DOHH2 (cell line): Measurements from ENCODE around the gene SLC7A6OS.

Experiments used
- H3F3A ChIP-seq: fragments of 200-600 bp; sonication (generic), shearing (Covaris generic); 2 replicates; pipeline ENCODE4 v1.6.0; 2016; ENCODE audit warnings: antibody characterized with exemption, mild to moderate bottlenecking; ENCODE audit not compliant: control insufficient read depth, insufficient read depth
- H3K27ac ChIP-seq: fragments of 200-600 bp; sonication (generic); 2 replicates; pipeline ENCODE4 v1.5.1; 2014; ENCODE audit warnings: low read depth, mild to moderate bottlenecking, low read length, moderate library complexity
- H3K27me3 ChIP-seq: fragments of 200-600 bp; sonication (generic); 2 replicates; pipeline ENCODE4 v1.6.1; 2014; ENCODE audit warnings: mild to moderate bottlenecking, low read length, mixed read lengths; ENCODE audit not compliant: control insufficient read depth
- H3K36me3 ChIP-seq: fragments of 200-600 bp; sonication (generic); 2 replicates; pipeline ENCODE4 v1.6.1; 2014; ENCODE audit warnings: mild to moderate bottlenecking, low read length, moderate library complexity, mixed read lengths; ENCODE audit not compliant: control insufficient read depth
- H3K4me1 ChIP-seq: fragments of 200-600 bp; sonication (generic); 2 replicates; pipeline ENCODE4 v1.6.1; 2014; ENCODE audit warnings: mild to moderate bottlenecking, low read length, mixed read lengths; ENCODE audit not compliant: control insufficient read depth
- H3K4me2 ChIP-seq: fragments of 200-600 bp; sonication (generic); 2 replicates; pipeline ENCODE4 v1.6.0; 2014; ENCODE audit warnings: mild to moderate bottlenecking, low read length, moderate library complexity
- H3K4me3 ChIP-seq: fragments of 200-600 bp; sonication (generic); 2 replicates; pipeline ENCODE4 v1.5.1; 2014; ENCODE audit warnings: mild to moderate bottlenecking, low read length, mixed read lengths
- H3K79me2 ChIP-seq: fragments of 200-600 bp; sonication (generic); 2 replicates; pipeline ENCODE4 v1.6.1; 2014; ENCODE audit warnings: mild to moderate bottlenecking, low read length, mixed read lengths; ENCODE audit not compliant: control insufficient read depth
- H3K9me2 ChIP-seq: fragments of 200-600 bp; sonication (generic); replicated peaks from 2 replicates; pipeline ENCODE4 v1.6.1; 2014; ENCODE audit warnings: mild to moderate bottlenecking, low read length, mixed read lengths; ENCODE audit not compliant: control insufficient read depth
- H3K9me3 ChIP-seq: fragments of 200-600 bp; sonication (generic); 2 replicates; pipeline ENCODE4 v1.6.1; 2014; ENCODE audit warnings: antibody characterized with exemption, low read length, mixed read lengths; ENCODE audit not compliant: control insufficient read depth, insufficient read depth
- H4K20me1 ChIP-seq: fragments of 200-600 bp; sonication (generic); 2 replicates; pipeline ENCODE4 v1.6.0; 2014; ENCODE audit warnings: low read depth, mild to moderate bottlenecking, antibody characterized with exemption, low read length, moderate library complexity; ENCODE audit not compliant: control insufficient read depth, insufficient read depth
- CTCF ChIP-seq: fragments of 200-600 bp; sonication (generic); IDR thresholded peaks from one replicate; pipeline ENCODE4 v1.5.1; 2014; ENCODE audit warnings: antibody characterized with exemption, mild to moderate bottlenecking, low read depth, low read length; ENCODE audit not compliant: poor library complexity, severe bottlenecking
- EZH2phosphoT487 ChIP-seq: fragments of 200-600 bp; sonication (generic); IDR thresholded peaks from 2 replicates; pipeline ENCODE4 v1.6.1; 2017; ENCODE audit warnings: borderline replicate concordance, mild to moderate bottlenecking, antibody characterized with exemption, low read length, moderate library complexity, mixed read lengths

SLC7A6OS gene

DNA sequence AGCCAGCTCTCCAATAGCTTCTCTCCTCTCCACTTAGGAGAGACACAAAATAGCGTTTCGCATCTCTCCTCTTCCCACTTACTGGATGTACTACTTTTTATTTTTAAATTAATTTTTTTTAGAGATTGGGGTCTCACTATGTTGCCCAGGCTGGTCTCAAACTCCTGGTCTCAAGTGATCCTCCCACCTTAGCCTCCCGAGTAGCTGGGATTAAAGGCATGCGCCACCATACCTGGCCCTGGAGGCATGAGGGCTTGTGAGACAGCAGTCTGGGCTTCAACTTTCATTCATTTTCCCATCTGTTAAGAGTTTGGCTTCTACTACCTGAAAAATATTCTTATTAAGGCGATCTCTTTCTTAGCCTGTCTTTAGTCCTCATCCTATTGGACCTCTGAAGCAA, 18.3 kb downstream of the SLC7A6OS start:
- H4K20me1 ChIP-seq, result no peaks in the 10 kb centered on the region
- H3K27ac ChIP-seq, result no peak overlapping the region
- H3K9me2 ChIP-seq, result no peaks in the 10 kb centered on the region
- no peak overlapping the region for H3K4me3 ChIP-seq
- H3K27me3 ChIP-seq, result no peaks in the 10 kb centered on the region
- TF ChIP-seq EZH2phosphoT487 (no peak), CTCF (no peak)
- peaks cover 23% of the 10 kb centered on the region for H3K4me1 ChIP-seq
- H3K4me2 ChIP-seq, result no peak overlapping the region
- H3K36me3 ChIP-seq, result peaks cover 86% of the 10 kb centered on the region
- H3F3A ChIP-seq, result no peaks in the 10 kb centered on the region
- H3K79me2 ChIP-seq, result peaks cover 10% of the 10 kb centered on the region
- H3K9me3 ChIP-seq, result no peaks in the 10 kb centered on the region

DNA sequence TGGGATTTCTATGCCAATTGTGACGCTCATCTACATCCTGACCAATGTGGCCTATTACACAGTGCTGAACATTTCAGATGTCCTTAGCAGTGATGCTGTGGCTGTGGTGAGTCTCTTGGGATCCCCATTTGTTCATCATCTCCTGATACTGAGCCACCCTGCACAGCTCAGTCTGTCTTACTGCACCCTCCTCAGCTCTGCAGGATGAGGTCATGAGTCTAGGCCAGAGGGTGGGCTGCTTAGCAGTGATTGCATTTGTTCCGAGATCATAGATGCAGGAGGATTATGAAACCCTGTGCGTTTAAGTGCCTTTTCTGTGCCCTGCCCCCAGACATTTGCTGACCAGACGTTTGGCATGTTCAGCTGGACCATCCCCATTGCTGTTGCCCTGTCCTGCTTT, 19.5 kb downstream of the SLC7A6OS start:
- Histone ChIP-seq H3K79me2 (peaks cover 22% of the 10 kb centered on the region), H3K27ac (no peak overlapping the region), H3F3A (no peaks in the 10 kb centered on the region), H3K4me3 (no peak overlapping the region), H3K4me2 (no peak overlapping the region), H3K4me1 (peaks cover 31% of the 10 kb centered on the region), H3K36me3 (peaks cover 86% of the 10 kb centered on the region), H3K27me3 (no peaks in the 10 kb centered on the region), H3K9me3 (no peaks in the 10 kb centered on the region), H3K9me2 (no peaks in the 10 kb centered on the region), H4K20me1 (no peaks in the 10 kb centered on the region)
- TF ChIP-seq CTCF (no peak), EZH2phosphoT487 (no peak)

- peaks cover 30% of the 10 kb centered on the region for H3K79me2 ChIP-seq
- no peak for TF ChIP-seq CTCF
- TF ChIP-seq EZH2phosphoT487, result no peak
- no peak overlapping the region for H3K27ac ChIP-seq
- no peaks in the 10 kb centered on the region for H3K9me2 ChIP-seq
- no peaks in the 10 kb centered on the region for H3K9me3 ChIP-seq
- peaks cover 38% of the 10 kb centered on the region for H3K4me1 ChIP-seq
- H3F3A ChIP-seq, result peaks cover under 1% of the 10 kb centered on the region
- no peak overlapping the region for H3K4me3 ChIP-seq
- no peak overlapping the region for H3K4me2 ChIP-seq
- H4K20me1 ChIP-seq, result no peaks in the 10 kb centered on the region
- peaks cover 86% of the 10 kb centered on the region for H3K36me3 ChIP-seq
- no peaks in the 10 kb centered on the region for H3K27me3 ChIP-seq
These were observed 20.3 kb downstream of the SLC7A6OS start for GRCh38 chr16:68290450-68290849.
